Cortex of kidney (tissue), 1 donor: ENCODE results near the gene ADH1A.
"Not testable (repeated sequence)": the region's sequence is repeated elsewhere in the genome, so short reads cannot be mapped to it uniquely, and the experiment has no call there.

Experiments used
- DNase-seq: peaks from one replicate; lab custom pipeline; 2025; lab: John Stamatoyannopoulos, UW

The ADH1A gene

DNA sequence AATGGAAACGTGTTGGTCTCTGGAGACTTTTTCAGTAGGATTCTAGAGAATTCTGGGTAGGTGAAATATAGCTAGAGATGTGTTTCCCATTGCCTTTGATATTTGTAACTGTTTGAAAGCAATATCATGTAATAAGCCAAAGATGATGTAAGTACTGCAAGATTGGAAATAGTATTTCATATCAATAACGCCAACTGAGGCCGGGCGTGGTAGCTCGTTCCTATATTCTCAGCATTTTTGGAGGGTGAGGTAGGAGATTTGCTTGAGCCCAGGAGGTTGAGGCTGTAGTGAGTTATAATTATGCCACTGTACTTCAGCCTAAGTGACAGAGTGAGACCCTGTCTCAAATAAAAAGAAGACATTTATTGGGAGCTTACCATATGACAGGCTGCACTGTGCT is 9.5 kb downstream of the ADH1A start:
- DNase-seq, result no peak

DNA sequence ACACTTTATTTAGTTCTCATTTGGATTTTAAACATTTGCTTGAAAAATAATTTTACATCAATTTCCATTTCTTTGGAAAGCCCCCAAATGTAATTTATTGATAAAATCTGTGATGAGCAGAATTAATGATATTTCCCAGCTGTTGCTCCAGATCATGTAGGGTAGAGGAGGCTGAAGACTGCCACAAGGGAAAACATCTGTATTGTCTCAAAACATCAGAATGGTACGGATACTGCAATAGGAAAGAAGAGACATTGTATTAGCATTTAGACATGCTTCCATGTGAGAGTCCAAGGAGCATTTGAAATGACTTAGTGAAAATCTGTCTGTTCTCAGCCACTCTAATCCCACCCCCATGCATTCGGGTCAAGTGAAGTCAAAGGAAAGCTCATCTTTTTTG is 14.4 kb downstream of the ADH1A start:
- no peak for DNase-seq

GRCh38 chr4:99275885-99276284 is 14.9 kb downstream of the ADH1A start:
- DNase-seq, result no peak

DNA sequence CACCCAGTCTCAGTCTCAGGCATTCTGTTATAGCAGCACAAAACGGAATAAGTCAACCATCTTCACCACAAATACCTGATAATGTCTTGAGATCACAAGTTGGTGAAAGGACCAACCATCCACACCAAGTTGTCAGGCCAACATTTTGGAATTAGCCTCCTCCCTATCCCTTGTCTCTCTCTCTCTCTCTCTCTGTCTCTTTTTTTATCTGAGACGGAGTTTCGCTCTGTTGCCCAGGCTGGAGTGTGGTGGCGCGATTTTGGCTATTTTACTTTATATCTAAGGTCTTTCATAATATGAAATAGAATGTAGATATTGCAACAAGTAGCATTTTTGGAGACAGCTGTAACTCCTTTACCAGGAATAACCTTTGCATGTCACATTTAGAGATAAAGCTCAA is 15.7 kb downstream of the ADH1A start:
- DNase-seq, result no peak

- DNase-seq, result no peak
Measured at GRCh38 chr4:99273704-99274103, 17.1 kb downstream of the ADH1A start.

DNA sequence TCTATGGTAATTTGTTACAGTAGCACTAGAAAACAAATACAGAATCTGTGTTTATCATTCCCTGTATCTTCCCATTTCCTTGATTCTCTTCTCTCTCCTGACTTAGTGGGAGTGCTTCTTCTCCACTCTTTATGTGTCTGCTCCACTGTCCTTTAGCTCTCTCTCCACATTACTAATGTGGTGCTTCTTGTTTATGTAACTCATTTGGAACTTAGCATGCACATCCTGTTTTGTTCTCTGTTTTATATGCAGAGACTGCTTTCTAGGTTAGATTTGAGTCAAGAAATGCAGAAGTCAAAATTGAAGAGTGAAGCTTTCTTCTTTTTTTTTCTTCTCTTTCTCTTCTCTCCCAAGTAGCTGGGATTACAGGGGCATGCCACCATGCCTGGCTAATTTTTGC is 25.9 kb downstream of the ADH1A start:
- DNase-seq, result no peak

- no peak for DNase-seq
Measured at GRCh38 chr4:99252746-99253145, 38.0 kb downstream of the ADH1A start.

- DNase-seq, result no peak
Measured at GRCh38 chr4:99248714-99249113, 42.1 kb downstream of the ADH1A start.

DNA sequence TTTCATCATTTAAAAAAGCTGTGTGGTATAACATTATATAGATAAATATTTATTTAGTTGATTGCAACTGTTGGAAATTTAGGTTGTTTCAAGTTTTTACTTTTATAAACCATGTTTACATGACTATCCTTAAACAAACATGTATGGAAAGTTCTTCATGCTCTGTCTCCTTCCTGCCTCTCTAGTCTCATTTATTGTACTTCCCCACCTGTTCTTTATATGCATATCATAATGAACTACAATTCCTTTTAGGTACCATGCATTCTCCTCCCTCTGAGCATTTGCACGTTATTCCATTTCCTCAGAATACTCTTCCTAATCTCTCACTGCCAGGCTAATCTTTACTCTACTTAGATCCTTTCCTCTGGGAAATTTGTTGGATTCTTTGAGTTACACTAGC is 54.8 kb downstream of the ADH1A start:
- no peak for DNase-seq

GRCh38 chr4:99234331-99235010 is 56.3 kb downstream of the ADH1A start:
- DNase-seq, result no peak

DNA sequence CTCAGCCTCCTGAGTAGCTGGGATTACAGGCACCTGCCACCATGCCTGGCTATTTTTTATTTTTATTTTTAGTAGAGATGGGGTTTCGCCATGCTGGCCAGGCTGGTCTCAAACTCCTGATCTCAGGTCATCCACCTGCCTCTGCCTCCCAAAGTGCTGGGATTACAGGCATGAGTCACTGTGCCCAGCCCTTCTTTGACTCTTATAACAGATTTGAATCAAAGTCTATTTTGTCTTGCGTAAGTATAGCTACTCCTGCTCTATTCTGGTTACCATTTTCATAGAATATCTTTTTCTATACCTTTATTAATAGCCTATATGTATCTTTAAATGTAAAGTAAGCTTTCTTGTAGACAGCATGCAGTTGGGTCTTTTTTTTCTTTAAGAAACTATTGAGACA is 57.4 kb downstream of the ADH1A start:
- DNase-seq, result not testable (repeated sequence)

GRCh38 chr4:99228706-99229105 is 62.1 kb downstream of the ADH1A start:
- not testable (repeated sequence) for DNase-seq

DNA sequence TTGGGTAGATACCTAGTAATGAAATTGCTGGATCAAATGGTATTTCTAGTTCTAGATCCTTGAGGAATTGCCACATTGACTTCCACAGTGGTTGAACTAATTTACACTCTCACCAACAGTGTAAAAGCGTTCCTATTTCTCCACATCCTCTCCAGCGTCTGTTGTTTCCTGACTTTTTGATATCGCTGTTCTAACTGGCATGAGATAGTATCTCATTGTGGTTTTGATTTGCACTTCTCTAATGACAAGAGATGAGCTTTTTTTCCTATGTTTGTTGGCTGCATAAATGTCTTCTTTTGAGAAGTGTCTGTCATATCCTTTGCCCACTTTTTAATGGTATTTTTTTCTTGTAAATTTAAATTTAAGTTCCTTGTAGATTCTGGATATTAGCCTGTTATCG is 63.1 kb downstream of the ADH1A start:
- not testable (repeated sequence) for DNase-seq
